Esophagus (tissue), 2 donors: Measurements from ENCODE around the gene SEC22C. TPM values are rescaled to one million over a fixed set of nuclear protein-coding genes. Genes with fewer than 3 reads are reported as not detected.

Experiments
- H3K27ac ChIP-seq, 2 donors: one replicate each; pipeline ENCODE4 v1.5.1; 2013; ENCODE audit warnings: low read depth in 2 of 2, mild to moderate bottlenecking in 2 of 2, inconsistent platforms in 1 of 2, low read length in 1 of 2, moderate library complexity in 1 of 2
- H3K27me3 ChIP-seq, 2 donors: one replicate each; pipeline ENCODE4 v1.6.1; 2013; ENCODE audit warnings: low read length in 2 of 2, control low read depth in 1 of 2, mild to moderate bottlenecking in 1 of 2; ENCODE audit not compliant: insufficient read depth in 2 of 2, control insufficient read depth in 1 of 2
- H3K36me3 ChIP-seq, 2 donors: one replicate each; pipeline ENCODE4 v1.6.1; 2013; ENCODE audit warnings: low read length in 1 of 2; ENCODE audit not compliant: control insufficient read depth in 2 of 2, insufficient read depth in 2 of 2
- H3K4me1 ChIP-seq, 2 donors: one replicate each; pipeline ENCODE4 v1.6.1; 2013; ENCODE audit warnings: low read length in 1 of 2; ENCODE audit not compliant: control insufficient read depth in 2 of 2, insufficient read depth in 2 of 2
- H3K4me3 ChIP-seq, 2 donors: one replicate each; pipeline ENCODE4 v1.5.1; 2013; ENCODE audit warnings: low read length in 2 of 2, mild to moderate bottlenecking in 2 of 2, low read depth in 1 of 2, moderate library complexity in 1 of 2
- H3K9me3 ChIP-seq, 2 donors: one replicate each; pipeline ENCODE4 v1.6.1; 2013; ENCODE audit warnings: mild to moderate bottlenecking in 2 of 2, low read depth in 1 of 2, low read length in 1 of 2, moderate library complexity in 1 of 2; ENCODE audit not compliant: control insufficient read depth in 2 of 2, insufficient read depth in 1 of 2
- WGBS, 2 donors: extraction: QIAGEN DNeasy Blood & Tissue Kit; methylation state at CpG; one replicate each; pipeline ENCODE4 v1.1.7; 2013; 5-methylcytosine and 5-hydroxymethylcytosine counted together
- polyA plus RNA-seq, 2 donors: library from polyadenylated mRNA; stranded (reverse); fragments of 200-250 nt; gene quantifications; one replicate each; pipeline ENCODE4 v1.2.3, GENCODE V29; 2013
- donor health status: healthy with polysubstance abuse.
- donor health status: Bipolar disorder and iron deficiency.

SEC22C gene
- polyA plus RNA-seq, 2 donors = 5.0 to 10.0 TPM

GRCh38 chr3:42517117-42517516, 64.7 kb downstream of the SEC22C start:
- H3K4me3 ChIP-seq = no peak overlapping the region
- H3K27me3 ChIP-seq = no peaks in the 10 kb centered on the region
- H3K27ac ChIP-seq = no peak overlapping the region
- no peaks in the 10 kb centered on the region for H3K36me3 ChIP-seq
- no peaks in the 10 kb centered on the region for H3K9me3 ChIP-seq
- 36 to 43% methylated on average over 4 of the region's 4 CpGs for WGBS, 2 donors
- peaks cover 5 to 28% of the 10 kb centered on the region in 2 donors for H3K4me1 ChIP-seq

GRCh38 chr3:42516443-42516842, 65.3 kb downstream of the SEC22C start:
- no peaks in the 10 kb centered on the region for H3K27me3 ChIP-seq
- no peaks in the 10 kb centered on the region for H3K9me3 ChIP-seq
- peak overlapping the region; percentile 69 to 89 for H3K27ac ChIP-seq
- H3K36me3 ChIP-seq = no peaks in the 10 kb centered on the region
- no peak overlapping the region for H3K4me3 ChIP-seq
- peaks cover 5 to 28% of the 10 kb centered on the region in 2 donors for H3K4me1 ChIP-seq
- 49 to 55% methylated on average over 5 of the region's 5 CpGs for WGBS, 2 donors

- 43 to 60% methylated on average over 2 of the region's 2 CpGs for WGBS, 2 donors
- H3K4me1 ChIP-seq = peaks cover 5 to 28% of the 10 kb centered on the region in 2 donors
Observed at GRCh38 chr3:42515976-42516375, 65.8 kb downstream of the SEC22C start.

GRCh38 chr3:42515391-42515916, 66.3 kb downstream of the SEC22C start:
- 51 to 64% methylated on average over 12 of the region's 12 CpGs for WGBS, 2 donors
- no peak overlapping the region for H3K4me3 ChIP-seq
- H3K36me3 ChIP-seq = no peaks in the 10 kb centered on the region
- H3K4me1 ChIP-seq = peaks cover 5 to 24% of the 10 kb centered on the region in 2 donors
- no peaks in the 10 kb centered on the region for H3K27me3 ChIP-seq
- H3K27ac ChIP-seq = peak overlapping the region; percentile 82 to 89
- no peaks in the 10 kb centered on the region for H3K9me3 ChIP-seq

More at GRCh38 chr3:42515976-42516375, 65.8 kb downstream of the SEC22C start:
- H3K9me3 ChIP-seq = no peaks in the 10 kb centered on the region
- H3K27me3 ChIP-seq = no peaks in the 10 kb centered on the region
- H3K27ac ChIP-seq = peak overlapping the region; percentile 69 to 89
- no peak overlapping the region for H3K4me3 ChIP-seq
- H3K36me3 ChIP-seq = no peaks in the 10 kb centered on the region

- no peak overlapping the region for H3K4me3 ChIP-seq
- H3K36me3 ChIP-seq = no peaks in the 10 kb centered on the region
- no peaks in the 10 kb centered on the region for H3K9me3 ChIP-seq
- WGBS, 2 donors = 35 to 48% methylated on average over 3 to 4 of the region's 4 CpGs
- peaks cover 5 to 21% of the 10 kb centered on the region in 2 donors for H3K4me1 ChIP-seq
- H3K27ac ChIP-seq = peak overlapping the region; percentile 79 to 82
- no peaks in the 10 kb centered on the region for H3K27me3 ChIP-seq
Observed at GRCh38 chr3:42514876-42515275, 66.9 kb downstream of the SEC22C start.

GRCh38 chr3:42513521-42513920, 68.2 kb downstream of the SEC22C start:
- H3K4me1 ChIP-seq = peaks cover 5 to 21% of the 10 kb centered on the region in 2 donors
- no peaks in the 10 kb centered on the region for H3K9me3 ChIP-seq
- no peak overlapping the region for H3K27ac ChIP-seq
- H3K27me3 ChIP-seq = no peaks in the 10 kb centered on the region
- H3K4me3 ChIP-seq = no peak overlapping the region
- 76 to 90% methylated on average over 6 of the region's 6 CpGs for WGBS, 2 donors
- no peaks in the 10 kb centered on the region for H3K36me3 ChIP-seq

- 82 to 86% methylated on average over 3 of the region's 3 CpGs for WGBS, 2 donors
- no peaks in the 10 kb centered on the region for H3K9me3 ChIP-seq
- H3K36me3 ChIP-seq = no peaks in the 10 kb centered on the region
- H3K4me1 ChIP-seq = peaks cover 5 to 21% of the 10 kb centered on the region in 2 donors
- no peak overlapping the region for H3K27ac ChIP-seq
- H3K4me3 ChIP-seq = no peak overlapping the region
- no peaks in the 10 kb centered on the region for H3K27me3 ChIP-seq
Observed at GRCh38 chr3:42513121-42513520, 68.6 kb downstream of the SEC22C start.

- no peaks in the 10 kb centered on the region for H3K9me3 ChIP-seq
- 69 to 81% methylated on average over 2 of the region's 2 CpGs for WGBS, 2 donors
- H3K4me3 ChIP-seq = no peak overlapping the region
- peaks cover 5 to 19% of the 10 kb centered on the region in 2 donors for H3K4me1 ChIP-seq
- no peaks in the 10 kb centered on the region for H3K36me3 ChIP-seq
- no peak overlapping the region for H3K27ac ChIP-seq
- no peaks in the 10 kb centered on the region for H3K27me3 ChIP-seq
Observed at GRCh38 chr3:42511736-42512135, 70.0 kb downstream of the SEC22C start.

GRCh38 chr3:42511201-42511600, 70.6 kb downstream of the SEC22C start:
- H3K4me1 ChIP-seq = peaks cover under 1 to 17% of the 10 kb centered on the region in 2 donors
- no peak overlapping the region for H3K4me3 ChIP-seq
- 74 to 76% methylated on average over 1 of the region's 1 CpG for WGBS, 2 donors
- H3K27me3 ChIP-seq = no peaks in the 10 kb centered on the region
- no peaks in the 10 kb centered on the region for H3K36me3 ChIP-seq
- no peaks in the 10 kb centered on the region for H3K9me3 ChIP-seq
- H3K27ac ChIP-seq = no peak overlapping the region

GRCh38 chr3:42510325-42510724, 71.4 kb downstream of the SEC22C start:
- Histone ChIP-seq H3K27ac (no peak overlapping the region), H3K27me3 (no peaks in the 10 kb centered on the region), H3K4me1 (peaks cover 0 to 9% of the 10 kb centered on the region in 2 donors), H3K4me3 (no peak overlapping the region), H3K9me3 (no peaks in the 10 kb centered on the region), H3K36me3 (no peaks in the 10 kb centered on the region)
- 81 to 82% methylated on average over 4 of the region's 4 CpGs for WGBS, 2 donors
